Skeletal muscle tissue (tissue), 4 donors: Measurements from ENCODE around the gene TCAIM. TPM values are rescaled to one million over a fixed set of nuclear protein-coding genes. Genes with fewer than 3 reads are reported as not detected.

Experiments
- H3K27ac ChIP-seq: one replicate; pipeline ENCODE4 v1.7.0; 2013; ENCODE audit warnings: mild to moderate bottlenecking, low read depth, low read length, inconsistent platforms
- H3K27me3 ChIP-seq, 3 donors: one replicate each; pipeline ENCODE4 v1.7.0; 2013; ENCODE audit warnings: low read length in 3 of 3; ENCODE audit not compliant: control insufficient read depth in 3 of 3, insufficient read depth in 3 of 3
- H3K36me3 ChIP-seq, 3 donors: one replicate each; pipeline ENCODE4 v1.7.0; 2013; ENCODE audit warnings: low read length in 3 of 3; ENCODE audit not compliant: control insufficient read depth in 3 of 3, insufficient read depth in 3 of 3
- H3K4me1 ChIP-seq, 3 donors: one replicate each; pipeline ENCODE4 v1.7.0; 2013; ENCODE audit warnings: low read length in 3 of 3, mild to moderate bottlenecking in 3 of 3; ENCODE audit not compliant: control insufficient read depth in 3 of 3, insufficient read depth in 3 of 3
- H3K4me3 ChIP-seq, 3 donors: one replicate each; pipeline ENCODE4 v1.7.0; 2013; ENCODE audit warnings: low read length in 3 of 3
- H3K9ac ChIP-seq, 3 donors: one replicate each; pipeline ENCODE4 v1.7.0; 2013; ENCODE audit warnings: low read length in 3 of 3, mild to moderate bottlenecking in 3 of 3, moderate library complexity in 2 of 3, low read depth in 1 of 3
- H3K9me3 ChIP-seq, 3 donors: one replicate each; pipeline ENCODE4 v1.7.0; 2013; ENCODE audit warnings: low read length in 3 of 3; ENCODE audit not compliant: control insufficient read depth in 3 of 3
- total RNA-seq: library from RNA; depleted of rRNA; stranded (reverse); fragments of >200 nt; gene quantifications from one replicate; pipeline ENCODE4 v1.2.3, GENCODE V29; 2014
- donor health status: Osteomylitis.

Gene TCAIM, protein sequence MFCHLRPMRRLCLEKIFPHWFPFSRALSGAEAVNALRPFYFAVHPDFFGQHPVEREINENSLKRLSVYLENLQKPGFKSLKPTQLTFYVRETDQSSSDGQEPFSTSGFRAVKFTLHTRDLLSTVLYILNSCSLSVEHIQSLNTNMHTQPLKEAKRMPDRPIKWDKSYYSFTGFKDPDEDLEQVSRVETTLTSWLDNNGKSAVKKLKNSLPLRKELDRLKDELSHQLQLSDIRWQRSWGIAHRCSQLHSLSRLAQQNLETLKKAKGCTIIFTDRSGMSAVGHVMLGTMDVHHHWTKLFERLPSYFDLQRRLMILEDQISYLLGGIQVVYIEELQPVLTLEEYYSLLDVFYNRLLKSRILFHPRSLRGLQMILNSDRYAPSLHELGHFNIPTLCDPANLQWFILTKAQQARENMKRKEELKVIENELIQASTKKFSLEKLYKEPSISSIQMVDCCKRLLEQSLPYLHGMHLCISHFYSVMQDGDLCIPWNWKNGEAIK
- 20.9 TPM for total RNA-seq

- H3K9me3 ChIP-seq = no peaks in the 10 kb centered on the region
- no peaks in the 10 kb centered on the region for H3K27me3 ChIP-seq
- peak within 1 kb of the TSS; percentile 85 to 98 (median 95) for H3K4me3 ChIP-seq
- peaks cover 9 to 15% (median 14%) of the 10 kb centered on the region in 3 donors for H3K4me1 ChIP-seq
- peak within 1 kb of the TSS; percentile 97 for H3K27ac ChIP-seq
- H3K9ac ChIP-seq = peak within 1 kb of the TSS; percentile 93 to 95 (median 94)
- no peaks in the 10 kb centered on the region for H3K36me3 ChIP-seq
Observed at GRCh38 chr3:44338010-44338827, at the start of gene TCAIM. TCAIM (plus strand) TSS chr3:44338766; CDS start chr3:44354783, 16,017 bp downstream.

DNA sequence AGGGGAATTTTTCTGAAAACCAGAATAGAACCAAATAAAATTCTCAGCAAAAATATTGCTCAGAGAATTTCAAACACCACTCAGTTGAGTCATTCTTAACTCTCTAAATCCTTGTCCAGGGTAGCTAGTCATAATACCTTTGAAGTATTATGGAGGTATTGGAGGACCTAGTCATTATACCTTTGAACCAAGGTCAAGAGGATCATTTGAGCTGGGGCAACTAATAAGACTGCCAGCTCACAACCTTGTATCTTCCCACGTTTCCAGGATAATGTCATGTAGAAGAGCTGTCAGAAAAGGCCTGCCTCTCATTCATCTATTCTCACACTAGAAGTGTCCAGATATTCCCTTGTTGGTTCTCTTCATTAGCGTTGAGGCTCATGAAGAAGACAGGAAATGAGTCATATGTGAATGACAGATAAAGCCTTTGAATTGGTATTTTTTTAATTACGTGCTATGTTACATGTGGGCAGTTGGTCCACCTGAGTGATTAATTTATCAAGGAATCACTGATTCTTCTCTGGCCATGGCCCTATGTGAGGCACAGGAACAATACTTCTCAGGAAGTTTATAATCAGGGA, 48.6 kb upstream of the TCAIM start:
- no peaks in the 10 kb centered on the region for H3K36me3 ChIP-seq
- H3K27ac ChIP-seq = no peak overlapping the region
- no peaks in the 10 kb centered on the region for H3K4me1 ChIP-seq
- H3K27me3 ChIP-seq = no peaks in the 10 kb centered on the region
- no peak overlapping the region for H3K9ac ChIP-seq
- H3K9me3 ChIP-seq = no peaks in the 10 kb centered on the region
- H3K4me3 ChIP-seq = no peak overlapping the region

GRCh38 chr3:44292276-44292675, 46.3 kb upstream of the TCAIM start:
- no peak overlapping the region for H3K27ac ChIP-seq
- no peaks in the 10 kb centered on the region for H3K27me3 ChIP-seq
- no peaks in the 10 kb centered on the region for H3K36me3 ChIP-seq
- H3K9me3 ChIP-seq = no peaks in the 10 kb centered on the region
- no peak overlapping the region for H3K4me3 ChIP-seq
- H3K4me1 ChIP-seq = no peaks in the 10 kb centered on the region
- no peak overlapping the region for H3K9ac ChIP-seq

- H3K9ac ChIP-seq = no peak overlapping the region
- H3K27ac ChIP-seq = no peak overlapping the region
- H3K4me1 ChIP-seq = no peaks in the 10 kb centered on the region
- no peak overlapping the region for H3K4me3 ChIP-seq
- H3K27me3 ChIP-seq = no peaks in the 10 kb centered on the region
- no peaks in the 10 kb centered on the region for H3K9me3 ChIP-seq
- no peaks in the 10 kb centered on the region for H3K36me3 ChIP-seq
Observed at GRCh38 chr3:44292947-44293346, 45.6 kb upstream of the TCAIM start.

DNA sequence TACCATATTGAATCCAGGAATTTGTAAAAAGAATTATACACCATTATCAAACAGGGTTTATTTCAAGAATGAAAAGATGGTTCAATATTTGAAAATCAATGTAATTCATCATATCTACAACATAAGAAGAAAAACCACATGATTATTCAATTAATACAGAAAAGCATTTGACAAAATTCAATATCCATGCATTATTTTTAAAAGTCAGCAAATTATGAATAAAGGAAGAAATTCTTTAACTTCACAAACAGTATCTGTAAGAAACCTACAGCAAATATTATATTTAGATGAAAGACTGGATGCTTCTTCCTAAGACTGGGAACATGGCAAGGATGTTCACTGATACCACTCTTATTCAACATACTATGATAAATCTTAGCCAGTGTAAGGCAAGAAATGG, 41.3 kb upstream of the TCAIM start:
- Histone ChIP-seq H3K4me1 (no peaks in the 10 kb centered on the region), H3K9ac (no peak overlapping the region), H3K9me3 (no peaks in the 10 kb centered on the region), H3K27me3 (no peaks in the 10 kb centered on the region), H3K4me3 (no peak overlapping the region), H3K36me3 (no peaks in the 10 kb centered on the region), H3K27ac (no peak overlapping the region)

DNA sequence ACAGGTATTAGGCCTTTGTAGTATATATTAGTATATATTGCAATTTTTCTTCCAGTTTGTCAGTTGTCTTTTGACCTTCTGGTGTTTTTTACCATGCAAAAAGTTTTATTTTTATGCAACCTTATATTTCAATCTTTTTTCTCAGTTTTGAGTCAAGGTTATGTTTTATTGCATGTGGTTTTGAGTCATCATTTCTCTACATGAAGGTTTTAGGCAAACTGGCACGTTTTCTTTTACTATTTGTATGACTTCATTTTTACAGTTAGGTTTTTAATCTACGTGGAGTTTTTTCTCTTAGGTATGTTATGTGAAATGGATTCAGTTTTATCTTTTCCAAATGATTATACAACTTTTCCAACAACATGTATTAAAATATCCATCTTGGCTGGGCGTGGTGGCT, 36.8 kb upstream of the TCAIM start:
- Histone ChIP-seq H3K9ac (no peak overlapping the region), H3K9me3 (no peaks in the 10 kb centered on the region), H3K4me1 (no peaks in the 10 kb centered on the region), H3K27ac (no peak overlapping the region), H3K36me3 (no peaks in the 10 kb centered on the region), H3K4me3 (no peak overlapping the region), H3K27me3 (no peaks in the 10 kb centered on the region)

GRCh38 chr3:44309500-44309899, 29.1 kb upstream of the TCAIM start:
- no peaks in the 10 kb centered on the region for H3K4me1 ChIP-seq
- no peaks in the 10 kb centered on the region for H3K27me3 ChIP-seq
- H3K9me3 ChIP-seq = no peaks in the 10 kb centered on the region
- no peak overlapping the region for H3K27ac ChIP-seq
- H3K9ac ChIP-seq = no peak overlapping the region
- H3K36me3 ChIP-seq = no peaks in the 10 kb centered on the region
- H3K4me3 ChIP-seq = no peak overlapping the region

- Histone ChIP-seq H3K27ac (no peak overlapping the region), H3K9ac (no peak overlapping the region), H3K36me3 (no peaks in the 10 kb centered on the region), H3K4me3 (no peak overlapping the region), H3K9me3 (no peaks in the 10 kb centered on the region), H3K4me1 (no peaks in the 10 kb centered on the region), H3K27me3 (no peaks in the 10 kb centered on the region)
Observed at GRCh38 chr3:44318891-44319311, 19.7 kb upstream of the TCAIM start.

GRCh38 chr3:44321335-44321734, 17.2 kb upstream of the TCAIM start:
- Histone ChIP-seq H3K36me3 (no peaks in the 10 kb centered on the region), H3K27me3 (no peaks in the 10 kb centered on the region), H3K27ac (no peak overlapping the region), H3K9me3 (no peaks in the 10 kb centered on the region), H3K9ac (no peak overlapping the region), H3K4me3 (no peak overlapping the region), H3K4me1 (no peaks in the 10 kb centered on the region)
